HL-60 (cell line): ENCODE data around the gene PTPRD.

Source experiments
- CTCF ChIP-seq: IDR thresholded peaks from one replicate; pipeline ENCODE4 v1.5.1; 2011; ENCODE audit warnings: low read length, control low read depth, inconsistent platforms; ENCODE audit not compliant: insufficient read depth
- REST ChIP-seq: IDR thresholded peaks from 2 replicates; pipeline ENCODE4 v1.6.1; 2012; ENCODE audit warnings: low read depth; ENCODE audit not compliant: insufficient replicate concordance
- SPI1 ChIP-seq: IDR thresholded peaks from 2 replicates; pipeline ENCODE4 v1.6.1; 2012; ENCODE audit warnings: low read depth, mild to moderate bottlenecking, borderline replicate concordance

GRCh38 chr9:9674461-9674860, 938.3 kb downstream of the PTPRD start:
- TF ChIP-seq CTCF (no peak), SPI1 (no peak), REST (no peak)
